Jurkat, Clone E6-1 (cell line): ENCODE data around the gene FEZF2.

Experiments used
- DNase-seq: peaks from one replicate; pipeline ENCODE4 v3.0.0-alpha.2; 2011; ENCODE audit warnings: low read depth, low spot score
- H3K4me3 ChIP-seq: 2 replicates; pipeline ENCODE4 v1.5.1; 2011; ENCODE audit warnings: mild to moderate bottlenecking, low read length, control low read depth, moderate library complexity

The FEZF2 gene

GRCh38 chr3:62374341-62375218 is 1.2 kb upstream of the FEZF2 start:
- no peak overlapping the region for H3K4me3 ChIP-seq
- no peak for DNase-seq

GRCh38 chr3:62373714-62374333 is 474 bp upstream of the FEZF2 start:
- H3K4me3 ChIP-seq, result no peak overlapping the region
- no peak for DNase-seq

GRCh38 chr3:62372621-62373041 is 719 bp downstream of the FEZF2 start:
- DNase-seq, result no peak

GRCh38 chr3:62371720-62372591 is 1.4 kb downstream of the FEZF2 start:
- no peak for DNase-seq
- no peak overlapping the region for H3K4me3 ChIP-seq

More at GRCh38 chr3:62372621-62373041, 719 bp downstream of the FEZF2 start:
- no peak overlapping the region for H3K4me3 ChIP-seq

GRCh38 chr3:62370858-62371719 is 2.3 kb downstream of the FEZF2 start:
- DNase-seq, result no peak
- H3K4me3 ChIP-seq, result no peak overlapping the region

- no peak overlapping the region for H3K4me3 ChIP-seq
- DNase-seq, result no peak
These were observed 3.1 kb downstream of the FEZF2 start for GRCh38 chr3:62370112-62370857.

GRCh38 chr3:62369476-62369743 is 3.9 kb downstream of the FEZF2 start:
- no peak for DNase-seq
- H3K4me3 ChIP-seq, result no peak overlapping the region

GRCh38 chr3:62368705-62369475 is 4.5 kb downstream of the FEZF2 start:
- no peak for DNase-seq
- H3K4me3 ChIP-seq, result no peak overlapping the region

GRCh38 chr3:62368290-62368704 is 5.1 kb downstream of the FEZF2 start:
- no peak for DNase-seq
- H3K4me3 ChIP-seq, result no peak overlapping the region

GRCh38 chr3:62367763-62368195 is 5.6 kb downstream of the FEZF2 start:
- H3K4me3 ChIP-seq, result no peak overlapping the region
- no peak for DNase-seq

- DNase-seq, result no peak
- no peak overlapping the region for H3K4me3 ChIP-seq
These were observed 7.2 kb downstream of the FEZF2 start for GRCh38 chr3:62366126-62366484.

- DNase-seq, result no peak
- H3K4me3 ChIP-seq, result no peak overlapping the region
These were observed 7.8 kb downstream of the FEZF2 start for GRCh38 chr3:62365391-62366125.

GRCh38 chr3:62364191-62364590 is 9.2 kb downstream of the FEZF2 start:
- H3K4me3 ChIP-seq, result no peak overlapping the region
- DNase-seq, result no peak

GRCh38 chr3:62363275-62363674 is 10.1 kb downstream of the FEZF2 start:
- no peak overlapping the region for H3K4me3 ChIP-seq
- DNase-seq, result peak; percentile 56

- H3K4me3 ChIP-seq, result no peak overlapping the region
- DNase-seq, result no peak
These were observed 11.5 kb downstream of the FEZF2 start for GRCh38 chr3:62361824-62362223.

- H3K4me3 ChIP-seq, result no peak overlapping the region
- DNase-seq, result peak; percentile 47
These were observed 12.1 kb downstream of the FEZF2 start for GRCh38 chr3:62361261-62361660.

GRCh38 chr3:62359531-62359930 is 13.8 kb downstream of the FEZF2 start:
- no peak overlapping the region for H3K4me3 ChIP-seq
- DNase-seq, result no peak
